NB4 (cell line): ENCODE results near the gene CGRRF1.

Experiments used
- DNase-seq: peaks from one replicate; pipeline ENCODE4 v3.0.0; 2010; ENCODE audit warnings: low read depth
- H3K4me3 ChIP-seq: one replicate; pipeline ENCODE4 v1.5.1; 2011; ENCODE audit warnings: mild to moderate bottlenecking, low read depth, low read length, moderate library complexity
- MYC ChIP-seq: IDR thresholded peaks from 2 replicates; pipeline ENCODE4 v1.6.1; 2011; ENCODE audit warnings: low read depth, low read length
- POLR2A ChIP-seq: IDR thresholded peaks from 2 replicates; pipeline ENCODE4 v1.6.1; 2011; ENCODE audit warnings: mild to moderate bottlenecking; ENCODE audit not compliant: insufficient read length; ENCODE audit errors: extremely low read depth
- TF ChIP-seq, protein P1 (sequence below): IDR thresholded peaks from one replicate; pipeline ENCODE4 v1.5.1; 2012; ENCODE audit warnings: low read depth, low read length
- TF ChIP-seq, protein P2 (sequence below): IDR thresholded peaks from 2 replicates; pipeline ENCODE4 v1.6.1; 2011; ENCODE audit warnings: low read depth, low read length

CGRRF1 gene

DNA sequence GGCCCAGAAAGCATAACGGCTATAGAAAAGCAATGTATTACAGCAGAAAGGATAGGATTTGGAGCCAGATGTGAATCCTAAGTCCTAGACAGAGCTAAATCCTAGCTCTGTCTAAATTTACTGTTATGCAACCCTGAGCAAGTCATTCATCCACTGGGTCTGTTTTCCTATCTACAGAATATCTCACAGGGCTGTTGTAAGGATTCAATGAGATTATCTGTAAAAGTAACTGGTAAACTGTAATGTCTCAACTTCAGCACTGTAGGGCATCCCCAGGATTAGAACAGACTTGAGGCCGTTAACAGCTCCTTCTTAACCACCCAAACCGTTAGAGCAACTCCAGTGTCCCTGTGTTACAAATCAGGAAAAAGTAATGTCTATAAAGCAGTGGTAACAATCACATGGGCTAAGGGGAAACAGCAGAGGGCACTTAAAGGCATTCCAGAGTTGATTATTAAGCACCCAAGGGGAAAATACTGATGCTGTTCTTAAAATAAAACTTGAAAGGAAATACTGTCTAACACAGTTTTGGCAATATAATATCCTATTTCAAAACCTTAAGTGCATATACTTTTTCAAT lies 31.0 kb upstream of the CGRRF1 start:
- DNase-seq: no peak
- TF ChIP-seq, protein P1, sequence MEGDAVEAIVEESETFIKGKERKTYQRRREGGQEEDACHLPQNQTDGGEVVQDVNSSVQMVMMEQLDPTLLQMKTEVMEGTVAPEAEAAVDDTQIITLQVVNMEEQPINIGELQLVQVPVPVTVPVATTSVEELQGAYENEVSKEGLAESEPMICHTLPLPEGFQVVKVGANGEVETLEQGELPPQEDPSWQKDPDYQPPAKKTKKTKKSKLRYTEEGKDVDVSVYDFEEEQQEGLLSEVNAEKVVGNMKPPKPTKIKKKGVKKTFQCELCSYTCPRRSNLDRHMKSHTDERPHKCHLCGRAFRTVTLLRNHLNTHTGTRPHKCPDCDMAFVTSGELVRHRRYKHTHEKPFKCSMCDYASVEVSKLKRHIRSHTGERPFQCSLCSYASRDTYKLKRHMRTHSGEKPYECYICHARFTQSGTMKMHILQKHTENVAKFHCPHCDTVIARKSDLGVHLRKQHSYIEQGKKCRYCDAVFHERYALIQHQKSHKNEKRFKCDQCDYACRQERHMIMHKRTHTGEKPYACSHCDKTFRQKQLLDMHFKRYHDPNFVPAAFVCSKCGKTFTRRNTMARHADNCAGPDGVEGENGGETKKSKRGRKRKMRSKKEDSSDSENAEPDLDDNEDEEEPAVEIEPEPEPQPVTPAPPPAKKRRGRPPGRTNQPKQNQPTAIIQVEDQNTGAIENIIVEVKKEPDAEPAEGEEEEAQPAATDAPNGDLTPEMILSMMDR: no peak
- TF ChIP-seq POLR2A: no peak
- no peak for TF ChIP-seq MYC
- TF ChIP-seq, protein P2, sequence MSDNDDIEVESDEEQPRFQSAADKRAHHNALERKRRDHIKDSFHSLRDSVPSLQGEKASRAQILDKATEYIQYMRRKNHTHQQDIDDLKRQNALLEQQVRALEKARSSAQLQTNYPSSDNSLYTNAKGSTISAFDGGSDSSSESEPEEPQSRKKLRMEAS: no peak
- no peak overlapping the region for H3K4me3 ChIP-seq

DNA sequence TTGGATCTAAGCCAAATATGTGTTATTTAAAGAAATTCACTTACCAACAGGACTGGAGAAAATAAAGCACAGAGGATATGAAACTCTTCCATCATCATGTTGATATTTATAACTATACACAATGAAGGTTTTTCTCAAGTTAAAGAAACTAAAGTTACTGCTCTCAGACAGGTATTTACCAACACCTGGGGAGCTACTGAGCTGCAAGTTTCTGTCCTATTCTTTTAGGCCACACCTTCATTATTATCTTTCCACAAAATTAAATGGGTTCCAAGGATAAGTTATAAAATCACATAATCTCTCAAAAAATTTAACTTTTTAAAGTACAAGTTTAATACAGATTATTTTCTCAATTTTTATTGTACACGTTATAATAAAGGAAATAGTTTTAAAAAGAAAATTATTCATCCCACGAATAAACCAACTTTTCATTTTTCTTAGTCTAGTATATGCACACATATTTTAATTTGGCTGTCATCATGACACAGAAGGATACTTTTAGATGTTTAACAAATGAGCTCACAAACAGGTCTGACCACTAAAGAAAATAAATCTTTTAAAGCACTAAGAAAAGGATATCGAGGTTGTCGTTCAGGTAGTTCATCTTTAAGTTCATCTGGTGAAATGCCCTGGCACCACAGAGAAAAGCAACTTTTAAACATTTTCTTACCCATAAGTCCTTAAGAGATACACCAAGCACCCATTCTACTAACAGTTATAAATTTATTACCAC lies 28.7 kb upstream of the CGRRF1 start:
- TF ChIP-seq, protein P1: no peak
- TF ChIP-seq, protein P2: no peak
- TF ChIP-seq MYC (no peak), POLR2A (no peak)
- DNase-seq: no peak
- no peak overlapping the region for H3K4me3 ChIP-seq

DNA sequence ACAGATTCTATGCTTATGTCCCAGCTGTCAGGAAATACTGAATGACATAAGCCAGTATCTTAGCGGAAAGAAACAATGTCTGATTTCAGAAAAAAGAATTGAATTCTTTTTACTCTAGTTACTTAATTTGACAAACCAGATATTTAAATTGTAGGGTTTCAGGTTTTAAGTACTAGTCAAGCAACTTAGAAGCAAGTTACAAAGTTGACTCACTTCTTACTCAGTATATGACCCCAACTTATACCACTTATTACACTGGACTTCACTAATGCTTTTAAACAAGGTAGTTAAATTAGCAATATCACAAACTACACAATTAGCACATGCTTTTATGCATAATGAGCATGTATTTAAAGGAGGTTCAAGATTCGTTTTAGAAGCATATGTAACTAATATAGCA lies 28.0 kb upstream of the CGRRF1 start:
- TF ChIP-seq MYC (no peak), POLR2A (no peak)
- TF ChIP-seq, protein P2: no peak
- TF ChIP-seq, protein P1: no peak
- H3K4me3 ChIP-seq: no peak overlapping the region

DNA sequence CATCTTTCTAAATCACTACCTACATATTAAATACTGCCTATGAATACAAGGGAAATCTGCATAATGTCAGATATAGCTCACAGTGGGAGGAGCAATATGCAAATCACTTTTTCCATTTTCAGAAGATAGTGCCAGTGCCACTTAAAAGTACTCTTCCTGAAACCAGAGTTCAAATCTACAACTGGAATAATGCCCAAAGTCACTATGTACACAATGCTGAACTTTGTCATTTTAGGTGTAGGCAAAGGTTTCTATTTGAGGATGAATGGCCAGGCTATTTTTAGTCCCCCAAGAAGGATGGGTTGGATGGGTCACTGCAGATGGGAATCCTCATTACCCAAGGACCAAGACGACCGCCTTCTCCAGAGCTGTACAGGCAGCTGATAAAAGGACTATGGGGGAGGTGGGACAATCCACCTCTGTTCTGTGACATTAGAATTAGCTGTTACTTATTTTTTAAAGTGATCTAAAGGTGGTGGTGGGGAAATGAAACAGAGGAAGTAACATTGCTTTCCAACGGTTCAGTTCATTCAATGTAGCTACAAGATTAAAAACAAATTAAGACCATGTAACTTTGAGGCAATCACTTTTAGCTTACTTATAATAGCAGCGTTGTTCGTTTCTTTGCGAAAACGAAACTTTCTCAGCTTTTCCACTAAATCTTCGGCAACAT lies 26.5 kb upstream of the CGRRF1 start:
- TF ChIP-seq MYC: no peak
- TF ChIP-seq, protein P2: no peak
- TF ChIP-seq, protein P1: no peak
- no peak for TF ChIP-seq POLR2A

More for the DNA sequence above, 28.0 kb upstream of the CGRRF1 start:
- no peak for DNase-seq

DNA sequence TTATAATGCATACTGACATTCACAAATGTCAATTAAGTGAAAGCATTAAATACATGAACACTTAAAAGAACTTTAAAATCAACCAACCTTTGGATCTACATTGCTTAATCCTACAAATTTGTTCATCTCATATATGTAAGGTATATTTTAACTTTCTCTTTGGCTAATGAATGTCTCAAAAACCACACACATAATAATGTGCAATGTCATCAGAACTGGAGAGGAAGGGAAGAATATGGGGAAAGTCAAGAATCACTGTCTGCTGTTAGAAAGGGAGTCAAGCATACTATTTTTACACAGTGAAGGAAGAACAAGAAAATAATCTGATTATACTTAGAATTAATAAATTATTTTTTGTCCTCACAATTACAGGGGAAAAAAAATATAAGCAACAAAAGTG lies 25.9 kb upstream of the CGRRF1 start:
- H3K4me3 ChIP-seq: no peak overlapping the region
- no peak for DNase-seq
- TF ChIP-seq, protein P1: no peak
- TF ChIP-seq, protein P2: no peak
- no peak for TF ChIP-seq MYC
- no peak for TF ChIP-seq POLR2A

More for the DNA sequence above, 26.5 kb upstream of the CGRRF1 start:
- H3K4me3 ChIP-seq: no peak overlapping the region
- no peak for DNase-seq
